ENCODE data around the gene ARNT2.

Gene ARNT2

DNA sequence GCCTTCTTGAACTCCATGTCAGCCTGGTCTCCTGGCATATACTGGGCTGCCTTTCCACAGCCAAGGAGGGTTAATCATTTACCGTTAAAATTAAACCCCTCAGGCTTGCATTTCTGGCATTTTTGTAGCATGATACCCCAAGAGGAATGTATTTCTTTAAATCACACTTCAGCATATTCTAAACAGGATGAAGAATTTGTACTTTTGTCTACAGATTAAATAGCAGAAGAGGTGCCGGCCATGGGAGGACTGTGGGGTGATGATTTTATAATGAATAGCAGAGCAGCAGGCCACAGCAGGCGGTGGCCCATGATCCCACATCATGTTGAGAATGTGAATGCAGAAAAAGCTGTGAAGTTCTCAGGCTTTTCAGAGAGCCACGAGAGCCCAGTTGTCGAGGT is 90.2 kb downstream of the ARNT2 start:
- Mint-ChIP-seq H3K27me3 (peaks cover 72% of the 10 kb centered on the region), H3K9me3 (no peaks in the 10 kb centered on the region), H3K4me1 (no peaks in the 10 kb centered on the region), H3K36me3 (ENCODE audit: insufficient read depth) (no peaks in the 10 kb centered on the region), H3K27ac (ENCODE audit: low read depth) (no peak overlapping the region), H3K4me3 (no peak overlapping the region)
- no peak for ATAC-seq (replicated peaks; ENCODE audit: extremely low read depth, poor library complexity, severe bottlenecking)
- DNase-seq (ENCODE audit: low spot score in 2 of 2), result no peak

DNA sequence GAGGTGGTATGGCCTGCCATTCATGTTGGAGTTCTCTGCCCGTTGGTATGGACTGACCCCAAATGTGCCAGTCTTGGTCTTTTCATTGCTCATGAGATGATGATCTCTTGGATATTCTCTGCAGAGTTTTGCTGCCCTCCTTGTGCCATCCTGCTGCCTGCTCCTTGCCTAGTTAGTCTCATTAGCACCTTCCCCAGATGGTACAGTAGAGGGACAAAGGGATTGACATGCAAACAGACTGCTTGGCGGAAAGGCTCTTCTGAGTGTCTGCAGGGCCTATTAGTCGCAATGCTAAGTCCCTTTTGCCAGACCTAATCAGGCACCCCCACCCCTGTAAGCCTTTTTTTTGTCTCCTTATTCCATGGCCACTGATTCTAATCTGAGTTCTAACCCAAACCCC is 90.6 kb downstream of the ARNT2 start:
- H3K27ac Mint-ChIP-seq (ENCODE audit: low read depth), result no peak overlapping the region
- no peak overlapping the region for H3K4me3 Mint-ChIP-seq
- no peaks in the 10 kb centered on the region for H3K4me1 Mint-ChIP-seq
- ATAC-seq (replicated peaks; ENCODE audit: extremely low read depth, poor library complexity, severe bottlenecking), result no peak
- DNase-seq (ENCODE audit: low spot score in 2 of 2), result no peak
- no peaks in the 10 kb centered on the region for H3K9me3 Mint-ChIP-seq
- H3K36me3 Mint-ChIP-seq (ENCODE audit: insufficient read depth), result no peaks in the 10 kb centered on the region
- H3K27me3 Mint-ChIP-seq, result peaks cover 71% of the 10 kb centered on the region

DNA sequence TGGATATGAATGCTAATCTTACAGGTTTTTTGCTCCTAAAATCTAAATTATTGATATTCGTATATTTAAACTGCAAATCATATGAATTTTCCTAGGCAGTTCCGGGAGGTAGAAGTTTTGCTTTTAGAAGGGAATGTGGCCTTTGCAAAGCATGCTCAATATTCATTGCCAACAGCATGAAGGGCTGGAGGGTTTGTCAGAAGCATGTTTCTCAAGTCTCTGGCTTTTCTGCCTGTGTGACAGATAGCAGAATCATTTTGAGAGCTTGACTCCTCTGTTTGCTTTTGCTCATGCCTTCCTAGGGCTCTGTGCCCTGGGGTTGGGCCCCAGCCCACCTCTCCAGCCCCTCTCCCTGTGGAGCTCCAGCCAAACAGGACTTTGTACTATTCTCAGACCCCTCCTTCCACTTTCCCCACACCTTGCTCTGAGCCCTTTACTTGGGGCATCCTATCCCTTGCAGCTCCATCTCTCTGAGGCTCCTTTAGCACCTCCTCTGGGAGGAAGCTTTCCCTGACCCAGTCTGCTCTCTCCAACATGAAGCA is 91.3 kb downstream of the ARNT2 start:
- peaks cover 63% of the 10 kb centered on the region for H3K27me3 Mint-ChIP-seq
- ATAC-seq (replicated peaks; ENCODE audit: extremely low read depth, poor library complexity, severe bottlenecking), result no peak

GRCh38 chr15:80496096-80496495 is 91.9 kb downstream of the ARNT2 start:
- H3K27ac Mint-ChIP-seq (ENCODE audit: low read depth), result no peak overlapping the region
- ATAC-seq (replicated peaks; ENCODE audit: extremely low read depth, poor library complexity, severe bottlenecking) (no peak), DNase-seq (ENCODE audit: low spot score in 2 of 2) (no peak)
- H3K4me1 Mint-ChIP-seq, result no peaks in the 10 kb centered on the region
- no peaks in the 10 kb centered on the region for H3K9me3 Mint-ChIP-seq
- no peak overlapping the region for H3K4me3 Mint-ChIP-seq
- no peaks in the 10 kb centered on the region for H3K36me3 Mint-ChIP-seq (ENCODE audit: insufficient read depth)
- H3K27me3 Mint-ChIP-seq, result peaks cover 57% of the 10 kb centered on the region

More for the DNA sequence above, 91.3 kb downstream of the ARNT2 start:
- Mint-ChIP-seq H3K4me1 (no peaks in the 10 kb centered on the region), H3K9me3 (no peaks in the 10 kb centered on the region), H3K4me3 (no peak overlapping the region), H3K27ac (ENCODE audit: low read depth) (no peak overlapping the region), H3K36me3 (ENCODE audit: insufficient read depth) (no peaks in the 10 kb centered on the region)
- DNase-seq (ENCODE audit: low spot score in 2 of 2), result no peak

- ATAC-seq (replicated peaks; ENCODE audit: extremely low read depth, poor library complexity, severe bottlenecking), result no peak
- H3K4me3 Mint-ChIP-seq, result no peak overlapping the region
- no peak for DNase-seq (ENCODE audit: low spot score in 2 of 2)
- no peaks in the 10 kb centered on the region for H3K36me3 Mint-ChIP-seq (ENCODE audit: insufficient read depth)
- H3K4me1 Mint-ChIP-seq, result no peaks in the 10 kb centered on the region
- no peaks in the 10 kb centered on the region for H3K9me3 Mint-ChIP-seq
- H3K27me3 Mint-ChIP-seq, result peaks cover 58% of the 10 kb centered on the region
- H3K27ac Mint-ChIP-seq (ENCODE audit: low read depth), result no peak overlapping the region
Observed at GRCh38 chr15:80497221-80497620, 93.0 kb downstream of the ARNT2 start.

- Mint-ChIP-seq H3K4me3 (no peak overlapping the region), H3K9me3 (no peaks in the 10 kb centered on the region), H3K27me3 (peaks cover 64% of the 10 kb centered on the region), H3K27ac (ENCODE audit: low read depth) (no peak overlapping the region), H3K36me3 (ENCODE audit: insufficient read depth) (no peaks in the 10 kb centered on the region), H3K4me1 (no peaks in the 10 kb centered on the region)
- ATAC-seq (replicated peaks; ENCODE audit: extremely low read depth, poor library complexity, severe bottlenecking), result no peak
- DNase-seq (ENCODE audit: low spot score in 2 of 2), result no peak
Observed at GRCh38 chr15:80498652-80499051, 94.5 kb downstream of the ARNT2 start.

DNA sequence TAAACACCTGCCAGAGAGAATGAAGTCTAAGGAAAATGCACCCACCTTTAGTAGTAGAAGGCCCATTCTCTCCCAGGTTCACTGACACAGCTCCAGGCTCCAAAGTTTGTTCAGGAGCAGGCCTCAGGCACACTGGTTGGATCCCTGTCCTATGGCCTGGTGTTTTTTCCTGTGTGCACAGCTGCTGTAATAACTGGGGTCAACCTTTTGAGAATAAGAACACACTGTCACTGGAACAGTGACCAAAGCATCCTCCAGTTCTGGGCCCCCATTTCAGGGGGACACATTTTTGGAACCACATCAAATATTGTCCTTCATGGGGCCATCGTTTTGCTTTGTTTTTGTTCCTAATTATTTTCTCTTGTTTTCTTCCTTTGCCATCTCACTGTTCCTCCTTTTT is 95.8 kb downstream of the ARNT2 start:
- no peak overlapping the region for H3K4me3 Mint-ChIP-seq
- no peaks in the 10 kb centered on the region for H3K4me1 Mint-ChIP-seq
- DNase-seq (ENCODE audit: low spot score in 2 of 2), result no peak
- H3K36me3 Mint-ChIP-seq (ENCODE audit: insufficient read depth), result no peaks in the 10 kb centered on the region
- ATAC-seq (replicated peaks; ENCODE audit: extremely low read depth, poor library complexity, severe bottlenecking), result no peak
- no peak overlapping the region for H3K27ac Mint-ChIP-seq (ENCODE audit: low read depth)
- H3K9me3 Mint-ChIP-seq, result no peaks in the 10 kb centered on the region
- peaks cover 58% of the 10 kb centered on the region for H3K27me3 Mint-ChIP-seq

GRCh38 chr15:80501476-80501875 is 97.3 kb downstream of the ARNT2 start:
- H3K9me3 Mint-ChIP-seq, result no peaks in the 10 kb centered on the region
- ATAC-seq (replicated peaks; ENCODE audit: extremely low read depth, poor library complexity, severe bottlenecking) (no peak), DNase-seq (ENCODE audit: low spot score in 2 of 2) (no peak)
- H3K36me3 Mint-ChIP-seq (ENCODE audit: insufficient read depth), result no peaks in the 10 kb centered on the region
- no peak overlapping the region for H3K4me3 Mint-ChIP-seq
- H3K27ac Mint-ChIP-seq (ENCODE audit: low read depth), result no peak overlapping the region
- H3K27me3 Mint-ChIP-seq, result peaks cover 44% of the 10 kb centered on the region
- no peaks in the 10 kb centered on the region for H3K4me1 Mint-ChIP-seq

DNA sequence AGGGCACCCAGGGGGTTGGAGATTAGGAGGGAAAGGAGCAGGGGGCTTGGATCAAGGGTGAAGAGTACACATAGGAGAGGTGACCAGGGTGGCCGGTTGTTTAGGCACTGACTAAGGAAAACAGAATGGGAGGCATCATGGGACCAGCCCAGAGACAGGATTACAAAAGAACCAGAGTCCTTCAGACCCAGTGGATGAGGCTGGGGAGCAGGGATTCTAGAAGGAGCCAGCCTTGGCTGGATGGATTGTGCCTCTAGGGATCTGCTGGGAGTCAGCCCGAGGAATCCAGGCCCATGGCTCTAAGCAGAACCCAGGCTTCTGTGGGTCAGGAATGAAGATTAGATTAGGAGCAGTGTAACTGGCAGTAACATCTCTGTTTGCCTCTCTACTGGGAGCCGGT is 98.6 kb downstream of the ARNT2 start:
- ATAC-seq (replicated peaks; ENCODE audit: extremely low read depth, poor library complexity, severe bottlenecking), result no peak
- H3K9me3 Mint-ChIP-seq, result no peaks in the 10 kb centered on the region
- H3K27me3 Mint-ChIP-seq, result peaks cover 33% of the 10 kb centered on the region
- H3K27ac Mint-ChIP-seq (ENCODE audit: low read depth), result no peak overlapping the region
- H3K36me3 Mint-ChIP-seq (ENCODE audit: insufficient read depth), result no peaks in the 10 kb centered on the region
- no peak for DNase-seq (ENCODE audit: low spot score in 2 of 2)
- H3K4me3 Mint-ChIP-seq, result no peak overlapping the region
- no peaks in the 10 kb centered on the region for H3K4me1 Mint-ChIP-seq

DNA sequence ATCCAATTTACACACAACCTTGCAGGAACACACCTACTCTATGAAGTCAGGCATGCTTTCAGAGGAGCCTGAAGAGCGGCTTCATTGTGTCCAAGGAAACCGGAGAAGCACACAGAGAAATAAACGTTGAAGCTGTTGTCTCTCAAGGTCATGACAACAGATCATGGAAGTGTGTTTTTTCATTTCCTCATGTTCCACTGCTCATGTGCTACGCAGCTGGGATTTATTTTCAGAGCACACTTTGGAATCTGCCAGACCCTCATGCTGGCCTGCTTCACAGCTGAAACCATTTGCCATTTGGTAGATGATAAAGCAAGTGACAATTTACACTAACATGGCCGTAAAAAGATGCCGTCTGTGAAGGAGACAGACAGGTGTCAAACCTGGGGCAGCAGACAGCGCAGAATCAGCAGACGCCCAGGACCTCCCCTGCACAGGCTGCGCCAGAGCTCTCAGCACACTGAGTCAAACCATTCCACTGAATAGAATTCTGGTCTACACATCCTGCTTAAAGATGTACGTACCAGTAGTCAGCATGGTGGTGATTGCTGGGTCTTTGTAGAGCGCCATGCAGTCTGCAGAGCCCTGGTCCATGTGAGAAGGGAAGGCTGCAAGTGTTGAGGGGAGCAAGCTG is 99.3 kb downstream of the ARNT2 start:
- no peak for DNase-seq (ENCODE audit: low spot score in 2 of 2)
- H3K36me3 Mint-ChIP-seq (ENCODE audit: insufficient read depth), result no peaks in the 10 kb centered on the region
- H3K4me3 Mint-ChIP-seq, result no peak overlapping the region
- H3K27me3 Mint-ChIP-seq, result peaks cover 26% of the 10 kb centered on the region
- ATAC-seq (replicated peaks; ENCODE audit: extremely low read depth, poor library complexity, severe bottlenecking), result no peak
- H3K4me1 Mint-ChIP-seq, result no peaks in the 10 kb centered on the region
- no peaks in the 10 kb centered on the region for H3K9me3 Mint-ChIP-seq
- no peak overlapping the region for H3K27ac Mint-ChIP-seq (ENCODE audit: low read depth)

GRCh38 chr15:80504931-80505330 is 100.7 kb downstream of the ARNT2 start:
- DNase-seq (ENCODE audit: low spot score in 2 of 2) (no peak), ATAC-seq (replicated peaks; ENCODE audit: extremely low read depth, poor library complexity, severe bottlenecking) (no peak)
- no peak overlapping the region for H3K27ac Mint-ChIP-seq (ENCODE audit: low read depth)
- H3K4me3 Mint-ChIP-seq, result no peak overlapping the region
- H3K4me1 Mint-ChIP-seq, result no peaks in the 10 kb centered on the region
- H3K27me3 Mint-ChIP-seq, result peaks cover 22% of the 10 kb centered on the region
- no peaks in the 10 kb centered on the region for H3K36me3 Mint-ChIP-seq (ENCODE audit: insufficient read depth)
- no peaks in the 10 kb centered on the region for H3K9me3 Mint-ChIP-seq

DNA sequence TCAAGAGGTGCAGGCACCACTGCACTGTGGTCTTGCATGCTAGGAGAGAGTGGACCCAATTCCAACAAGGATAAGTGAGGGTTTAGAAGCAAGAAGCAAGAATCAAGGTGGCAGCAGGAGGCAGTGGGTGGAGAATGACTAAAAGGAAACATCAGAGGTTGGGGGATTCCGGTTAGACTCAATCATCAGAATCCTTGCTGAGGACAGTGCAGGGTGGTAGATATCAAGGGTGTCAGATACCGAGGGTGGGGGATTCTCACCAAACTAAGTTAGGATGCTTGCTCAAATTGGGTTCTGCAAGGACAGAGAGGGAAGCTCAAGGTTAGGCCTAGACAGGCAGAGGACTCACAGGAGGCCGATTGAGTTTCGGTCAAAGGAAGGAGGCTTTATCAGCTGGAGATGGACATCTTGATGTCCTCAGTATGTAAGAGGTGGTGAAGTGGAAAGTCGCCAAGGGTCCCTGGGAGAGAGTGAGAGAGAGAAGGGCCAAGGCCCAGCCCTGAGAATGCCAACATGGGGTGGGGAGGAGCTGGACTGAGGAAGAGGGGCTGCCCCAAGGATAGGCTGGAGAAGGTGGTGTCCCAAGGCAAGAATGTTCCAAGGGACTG is 102.2 kb downstream of the ARNT2 start:
- no peak overlapping the region for H3K4me3 Mint-ChIP-seq
- DNase-seq (ENCODE audit: low spot score in 2 of 2) (no peak), ATAC-seq (replicated peaks; ENCODE audit: extremely low read depth, poor library complexity, severe bottlenecking) (no peak)
- no peak overlapping the region for H3K27ac Mint-ChIP-seq (ENCODE audit: low read depth)
- no peaks in the 10 kb centered on the region for H3K9me3 Mint-ChIP-seq
- no peaks in the 10 kb centered on the region for H3K4me1 Mint-ChIP-seq
- no peaks in the 10 kb centered on the region for H3K36me3 Mint-ChIP-seq (ENCODE audit: insufficient read depth)
- H3K27me3 Mint-ChIP-seq, result peaks cover 27% of the 10 kb centered on the region

DNA sequence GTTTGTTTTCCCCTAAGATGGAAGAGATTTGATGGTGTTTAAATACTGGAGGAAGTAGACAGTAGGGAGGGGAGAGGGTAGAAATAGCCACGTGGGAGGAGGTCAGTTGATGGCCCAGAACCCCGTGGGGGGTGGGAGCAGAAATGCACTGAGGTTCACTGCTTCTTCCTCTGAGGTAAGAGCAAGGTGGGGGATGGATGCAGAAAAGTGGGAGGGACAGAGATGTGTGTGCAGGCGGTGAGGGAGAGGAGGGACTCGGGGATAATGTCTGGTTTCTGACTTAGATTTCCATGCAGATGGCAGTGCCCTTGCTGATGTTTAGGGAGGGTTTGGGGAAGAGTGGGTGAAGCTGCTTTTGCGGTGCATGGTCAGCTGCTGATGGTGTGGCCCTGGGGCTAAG is 102.9 kb downstream of the ARNT2 start:
- H3K4me3 Mint-ChIP-seq, result no peak overlapping the region
- H3K4me1 Mint-ChIP-seq, result no peaks in the 10 kb centered on the region
- H3K27ac Mint-ChIP-seq (ENCODE audit: low read depth), result no peak overlapping the region
- ATAC-seq (replicated peaks; ENCODE audit: extremely low read depth, poor library complexity, severe bottlenecking) (no peak), DNase-seq (ENCODE audit: low spot score in 2 of 2) (no peak)
- H3K36me3 Mint-ChIP-seq (ENCODE audit: insufficient read depth), result no peaks in the 10 kb centered on the region
- no peaks in the 10 kb centered on the region for H3K9me3 Mint-ChIP-seq
- peaks cover 22% of the 10 kb centered on the region for H3K27me3 Mint-ChIP-seq
